ENCODE measurements around the gene IL12A.

- no peak for TF ChIP-seq CTCF (IDR thresholded peaks at IDR 0.05; ENCODE audit: low read depth, low read length, missing input control)
- no peak for TF ChIP-seq RXRA (IDR thresholded peaks at IDR 0.05)
- TF ChIP-seq, protein P1, sequence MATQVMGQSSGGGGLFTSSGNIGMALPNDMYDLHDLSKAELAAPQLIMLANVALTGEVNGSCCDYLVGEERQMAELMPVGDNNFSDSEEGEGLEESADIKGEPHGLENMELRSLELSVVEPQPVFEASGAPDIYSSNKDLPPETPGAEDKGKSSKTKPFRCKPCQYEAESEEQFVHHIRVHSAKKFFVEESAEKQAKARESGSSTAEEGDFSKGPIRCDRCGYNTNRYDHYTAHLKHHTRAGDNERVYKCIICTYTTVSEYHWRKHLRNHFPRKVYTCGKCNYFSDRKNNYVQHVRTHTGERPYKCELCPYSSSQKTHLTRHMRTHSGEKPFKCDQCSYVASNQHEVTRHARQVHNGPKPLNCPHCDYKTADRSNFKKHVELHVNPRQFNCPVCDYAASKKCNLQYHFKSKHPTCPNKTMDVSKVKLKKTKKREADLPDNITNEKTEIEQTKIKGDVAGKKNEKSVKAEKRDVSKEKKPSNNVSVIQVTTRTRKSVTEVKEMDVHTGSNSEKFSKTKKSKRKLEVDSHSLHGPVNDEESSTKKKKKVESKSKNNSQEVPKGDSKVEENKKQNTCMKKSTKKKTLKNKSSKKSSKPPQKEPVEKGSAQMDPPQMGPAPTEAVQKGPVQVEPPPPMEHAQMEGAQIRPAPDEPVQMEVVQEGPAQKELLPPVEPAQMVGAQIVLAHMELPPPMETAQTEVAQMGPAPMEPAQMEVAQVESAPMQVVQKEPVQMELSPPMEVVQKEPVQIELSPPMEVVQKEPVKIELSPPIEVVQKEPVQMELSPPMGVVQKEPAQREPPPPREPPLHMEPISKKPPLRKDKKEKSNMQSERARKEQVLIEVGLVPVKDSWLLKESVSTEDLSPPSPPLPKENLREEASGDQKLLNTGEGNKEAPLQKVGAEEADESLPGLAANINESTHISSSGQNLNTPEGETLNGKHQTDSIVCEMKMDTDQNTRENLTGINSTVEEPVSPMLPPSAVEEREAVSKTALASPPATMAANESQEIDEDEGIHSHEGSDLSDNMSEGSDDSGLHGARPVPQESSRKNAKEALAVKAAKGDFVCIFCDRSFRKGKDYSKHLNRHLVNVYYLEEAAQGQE (IDR thresholded peaks at IDR 0.05) = no peak
- TF ChIP-seq, protein P2, sequence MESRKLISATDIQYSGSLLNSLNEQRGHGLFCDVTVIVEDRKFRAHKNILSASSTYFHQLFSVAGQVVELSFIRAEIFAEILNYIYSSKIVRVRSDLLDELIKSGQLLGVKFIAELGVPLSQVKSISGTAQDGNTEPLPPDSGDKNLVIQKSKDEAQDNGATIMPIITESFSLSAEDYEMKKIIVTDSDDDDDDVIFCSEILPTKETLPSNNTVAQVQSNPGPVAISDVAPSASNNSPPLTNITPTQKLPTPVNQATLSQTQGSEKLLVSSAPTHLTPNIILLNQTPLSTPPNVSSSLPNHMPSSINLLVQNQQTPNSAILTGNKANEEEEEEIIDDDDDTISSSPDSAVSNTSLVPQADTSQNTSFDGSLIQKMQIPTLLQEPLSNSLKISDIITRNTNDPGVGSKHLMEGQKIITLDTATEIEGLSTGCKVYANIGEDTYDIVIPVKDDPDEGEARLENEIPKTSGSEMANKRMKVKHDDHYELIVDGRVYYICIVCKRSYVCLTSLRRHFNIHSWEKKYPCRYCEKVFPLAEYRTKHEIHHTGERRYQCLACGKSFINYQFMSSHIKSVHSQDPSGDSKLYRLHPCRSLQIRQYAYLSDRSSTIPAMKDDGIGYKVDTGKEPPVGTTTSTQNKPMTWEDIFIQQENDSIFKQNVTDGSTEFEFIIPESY (IDR thresholded peaks at IDR 0.05) = no peak
- no peak for TF ChIP-seq FOXA1 (IDR thresholded peaks at IDR 0.05)
- TF ChIP-seq, protein P3, sequence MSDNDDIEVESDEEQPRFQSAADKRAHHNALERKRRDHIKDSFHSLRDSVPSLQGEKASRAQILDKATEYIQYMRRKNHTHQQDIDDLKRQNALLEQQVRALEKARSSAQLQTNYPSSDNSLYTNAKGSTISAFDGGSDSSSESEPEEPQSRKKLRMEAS (IDR thresholded peaks at IDR 0.05) = no peak
- TF ChIP-seq RAD21 (IDR thresholded peaks at IDR 0.05) = no peak
- TF ChIP-seq GABPA (IDR thresholded peaks at IDR 0.05 in 1 of 2, conservative IDR thresholded peaks at IDR 0.05 in 1 of 2) = no peak
- no peak for TF ChIP-seq TAF1 (conservative IDR thresholded peaks at IDR 0.05)
- no peak for TF ChIP-seq YY1 (IDR thresholded peaks at IDR 0.05)
- no peak for TF ChIP-seq JUND (IDR thresholded peaks at IDR 0.05)
- no peak for TF ChIP-seq SP1 (IDR thresholded peaks at IDR 0.05)
Observed at GRCh38 chr3:159987291-159987711, 1.3 kb upstream of the IL12A start.

Data from liver (tissue), 3 donors.